ENCODE results near the gene RSRC1.

RSRC1 gene

DNA sequence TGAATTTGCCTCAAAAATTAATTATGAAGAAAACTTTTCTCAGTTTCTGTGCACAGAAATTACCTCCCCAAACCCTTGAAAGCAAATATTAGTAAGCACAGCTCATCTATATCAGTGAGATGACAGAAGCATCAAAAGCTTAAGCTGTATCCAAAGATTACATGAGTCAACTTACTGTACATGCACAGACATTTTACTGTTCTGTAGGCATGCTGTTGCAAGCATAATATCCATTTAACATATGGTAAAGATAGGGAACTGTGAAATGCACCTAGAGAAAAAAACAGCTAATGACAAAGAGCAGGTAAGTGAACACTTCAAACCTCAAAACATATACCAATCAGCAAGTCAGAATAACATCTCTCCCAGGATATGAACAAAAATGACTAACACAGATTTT is 24.5 kb upstream of the RSRC1 start:
- Histone ChIP-seq H3K4me1 (ENCODE audit: insufficient read depth, low read length, severe bottlenecking) (no peaks in the 10 kb centered on the region), H3K9me3 (ENCODE audit: low read length) (no peaks in the 10 kb centered on the region), H2AFZ (ENCODE audit: low read length) (no peak overlapping the region), H3K36me3 (ENCODE audit: insufficient read depth, low read length) (no peaks in the 10 kb centered on the region), H3K4me2 (ENCODE audit: low read length) (no peak overlapping the region), H4K20me1 (ENCODE audit: insufficient read depth, low read length) (no peaks in the 10 kb centered on the region), H3K79me2 (ENCODE audit: insufficient read depth, low read length) (no peaks in the 10 kb centered on the region), H3K27me3 (ENCODE audit: insufficient read depth, low read length) (no peaks in the 10 kb centered on the region), H3K4me3 (ENCODE audit: low read depth, low read length, poor library complexity, severe bottlenecking) (no peak overlapping the region), H3F3A (ENCODE audit: insufficient read depth, low read length) (no peaks in the 10 kb centered on the region), H3K9me2 (ENCODE audit: low read depth, low read length) (no peaks in the 10 kb centered on the region), H3K9ac (ENCODE audit: low read length) (no peak overlapping the region), H3K27ac (ENCODE audit: low read depth, low read length, poor library complexity, severe bottlenecking) (no peak overlapping the region)
- TF ChIP-seq CTCF (IDR thresholded peaks at IDR 0.05; ENCODE audit: low read length) (no peak), EZH2 (IDR thresholded peaks at IDR 0.05; ENCODE audit: borderline replicate concordance, low read length) (no peak)

DNA sequence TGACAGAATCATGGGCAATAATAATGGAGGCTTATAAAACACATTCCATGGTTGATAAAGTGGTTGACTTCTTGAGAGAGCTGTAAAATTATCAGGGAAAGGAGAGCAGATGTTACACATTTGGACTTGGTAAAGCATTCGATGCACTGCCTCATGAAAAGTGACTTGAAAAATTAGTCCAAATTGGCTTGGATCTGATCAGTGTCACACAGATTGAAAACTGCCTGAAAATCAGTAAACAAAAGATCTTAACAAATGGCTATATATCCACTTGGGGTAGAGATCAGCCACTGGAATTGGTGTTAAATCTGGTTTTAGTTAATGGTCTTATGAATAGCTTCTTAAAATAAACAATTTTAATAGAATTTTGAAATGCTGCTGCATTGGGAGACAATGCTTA is 24.0 kb upstream of the RSRC1 start:
- Histone ChIP-seq H3K4me3 (ENCODE audit: low read depth, low read length, poor library complexity, severe bottlenecking) (no peak overlapping the region), H3K27me3 (ENCODE audit: insufficient read depth, low read length) (no peaks in the 10 kb centered on the region), H3K79me2 (ENCODE audit: insufficient read depth, low read length) (no peaks in the 10 kb centered on the region), H3F3A (ENCODE audit: insufficient read depth, low read length) (no peaks in the 10 kb centered on the region), H3K9me2 (ENCODE audit: low read depth, low read length) (no peaks in the 10 kb centered on the region), H3K4me1 (ENCODE audit: insufficient read depth, low read length, severe bottlenecking) (no peaks in the 10 kb centered on the region), H3K4me2 (ENCODE audit: low read length) (no peak overlapping the region), H3K9me3 (ENCODE audit: low read length) (no peaks in the 10 kb centered on the region), H3K27ac (ENCODE audit: low read depth, low read length, poor library complexity, severe bottlenecking) (no peak overlapping the region), H3K36me3 (ENCODE audit: insufficient read depth, low read length) (no peaks in the 10 kb centered on the region), H4K20me1 (ENCODE audit: insufficient read depth, low read length) (no peaks in the 10 kb centered on the region), H3K9ac (ENCODE audit: low read length) (no peak overlapping the region), H2AFZ (ENCODE audit: low read length) (no peak overlapping the region)
- TF ChIP-seq CTCF (IDR thresholded peaks at IDR 0.05; ENCODE audit: low read length) = no peak
- TF ChIP-seq EZH2 (IDR thresholded peaks at IDR 0.05; ENCODE audit: borderline replicate concordance, low read length) = no peak

DNA sequence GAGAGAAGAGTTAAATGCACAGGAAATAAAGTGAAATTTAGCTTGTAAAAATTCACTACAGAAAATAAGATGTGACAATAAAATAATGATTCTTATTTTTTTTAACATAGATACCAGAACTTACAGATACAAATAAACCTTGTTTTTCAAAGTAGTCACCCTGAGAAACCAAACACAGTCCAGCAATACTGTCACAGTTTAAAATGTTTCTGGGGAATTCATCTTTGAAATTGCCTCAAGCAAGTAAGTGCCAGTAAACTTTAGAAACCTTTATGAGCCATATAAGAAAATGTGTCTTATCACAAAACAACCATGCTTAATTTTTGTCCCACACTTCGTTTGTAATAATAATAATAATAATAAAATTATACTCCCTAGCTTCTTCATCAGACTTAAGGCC is 23.5 kb upstream of the RSRC1 start:
- no peaks in the 10 kb centered on the region for H3K9me3 ChIP-seq (ENCODE audit: low read length)
- no peak overlapping the region for H3K4me2 ChIP-seq (ENCODE audit: low read length)
- no peak overlapping the region for H3K27ac ChIP-seq (ENCODE audit: low read depth, low read length, poor library complexity, severe bottlenecking)
- no peaks in the 10 kb centered on the region for H4K20me1 ChIP-seq (ENCODE audit: insufficient read depth, low read length)
- H3K9me2 ChIP-seq (ENCODE audit: low read depth, low read length) = no peaks in the 10 kb centered on the region
- no peaks in the 10 kb centered on the region for H3K36me3 ChIP-seq (ENCODE audit: insufficient read depth, low read length)
- no peak overlapping the region for H2AFZ ChIP-seq (ENCODE audit: low read length)
- no peaks in the 10 kb centered on the region for H3K4me1 ChIP-seq (ENCODE audit: insufficient read depth, low read length, severe bottlenecking)
- H3K4me3 ChIP-seq (ENCODE audit: low read depth, low read length, poor library complexity, severe bottlenecking) = no peak overlapping the region
- TF ChIP-seq EZH2 (IDR thresholded peaks at IDR 0.05; ENCODE audit: borderline replicate concordance, low read length) (no peak), CTCF (IDR thresholded peaks at IDR 0.05; ENCODE audit: low read length) (no peak)
- no peaks in the 10 kb centered on the region for H3K79me2 ChIP-seq (ENCODE audit: insufficient read depth, low read length)
- H3K27me3 ChIP-seq (ENCODE audit: insufficient read depth, low read length) = no peaks in the 10 kb centered on the region
- no peaks in the 10 kb centered on the region for H3F3A ChIP-seq (ENCODE audit: insufficient read depth, low read length)
- H3K9ac ChIP-seq (ENCODE audit: low read length) = no peak overlapping the region
